ENCODE data around the gene KIF25.

KIF25 gene

DNA sequence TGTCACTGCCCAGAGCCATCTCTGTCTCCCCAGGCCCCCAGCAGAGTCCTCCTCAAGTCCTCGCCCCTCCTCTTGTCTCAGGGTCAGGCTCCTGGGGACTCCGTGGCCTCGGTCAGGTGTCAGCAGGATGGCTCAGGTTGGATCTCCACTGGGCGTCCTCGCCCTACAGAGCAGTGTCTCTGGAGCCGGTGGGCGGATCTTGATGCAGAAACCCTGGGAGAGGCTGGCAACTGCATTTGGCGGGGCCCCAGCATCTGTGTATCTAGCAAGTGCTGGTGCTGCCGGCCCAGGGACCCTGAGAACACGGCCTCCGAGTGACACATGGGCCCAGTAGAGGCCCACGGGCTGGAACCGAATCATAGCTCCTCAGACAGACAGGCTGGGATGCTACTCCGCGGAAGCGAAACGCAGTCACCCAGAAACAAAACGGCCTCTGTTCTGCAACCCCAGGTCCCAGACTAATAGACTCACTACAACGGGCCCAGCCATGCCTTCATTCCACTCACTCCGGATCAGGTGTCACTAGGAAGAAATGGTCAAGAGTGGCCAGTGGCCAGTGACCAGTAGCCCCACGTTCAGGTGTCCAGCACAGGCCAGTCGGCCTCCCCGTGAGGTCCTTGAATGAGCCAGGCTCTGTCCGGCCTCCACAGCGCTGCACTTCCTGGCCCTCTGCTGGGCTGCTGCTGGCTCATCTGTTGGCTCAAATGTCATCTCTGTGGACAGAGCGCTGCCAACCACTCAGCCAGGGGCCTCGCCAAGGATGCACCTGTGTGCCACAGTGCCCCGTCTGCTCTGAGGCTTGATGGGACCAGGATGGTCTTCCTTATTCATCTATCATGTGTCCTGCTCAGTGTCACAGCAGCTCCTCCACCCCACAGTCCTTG is 94.2 kb downstream of the KIF25 start:
- TF ChIP-seq ZFP30 (CRISPR knock-in tag; IDR thresholded peaks at IDR 0.05) (no peak), TSHZ2 (CRISPR knock-in tag; IDR thresholded peaks at IDR 0.05) (no peak), ZNF70 (CRISPR knock-in tag; IDR thresholded peaks at IDR 0.05) (no peak), SNAI2 (CRISPR knock-in tag; IDR thresholded peaks at IDR 0.05) (no peak), GLIS3 (CRISPR knock-in tag; IDR thresholded peaks at IDR 0.05) (no peak), ZFP3 (CRISPR knock-in tag; IDR thresholded peaks at IDR 0.05) (no peak), BACH2 (CRISPR knock-in tag; IDR thresholded peaks at IDR 0.05; ENCODE audit: borderline replicate concordance) (no peak), ZC3H10 (CRISPR knock-in tag; IDR thresholded peaks at IDR 0.05) (no peak), ZNF565 (CRISPR knock-in tag; conservative IDR thresholded peaks at IDR 0.05; ENCODE audit: low read depth) (no peak), ARNTL (CRISPR knock-in tag; IDR thresholded peaks at IDR 0.05; ENCODE audit: borderline replicate concordance, low read depth) (no peak), ZNF8 (CRISPR knock-in tag; IDR thresholded peaks at IDR 0.05) (no peak), ISL1 (CRISPR knock-in tag; IDR thresholded peaks at IDR 0.05) (no peak), PPARA (CRISPR knock-in tag; IDR thresholded peaks at IDR 0.05; ENCODE audit: borderline replicate concordance) (no peak), TOX (CRISPR knock-in tag; IDR thresholded peaks at IDR 0.05; ENCODE audit: borderline replicate concordance) (no peak), POU6F1 (CRISPR knock-in tag; IDR thresholded peaks at IDR 0.05; ENCODE audit: borderline replicate concordance, low read depth) (no peak)
- no peak for ATAC-seq

GRCh38 chr6:168092541-168092940 is 95.1 kb downstream of the KIF25 start:
- TF ChIP-seq ARNTL (CRISPR knock-in tag; IDR thresholded peaks at IDR 0.05; ENCODE audit: borderline replicate concordance, low read depth) (no peak), RARB (CRISPR knock-in tag; IDR thresholded peaks at IDR 0.05) (no peak), ISL1 (CRISPR knock-in tag; IDR thresholded peaks at IDR 0.05) (no peak), TSHZ2 (CRISPR knock-in tag; IDR thresholded peaks at IDR 0.05) (no peak), CSDC2 (CRISPR knock-in tag; IDR thresholded peaks at IDR 0.05) (no peak), PPARA (CRISPR knock-in tag; IDR thresholded peaks at IDR 0.05; ENCODE audit: borderline replicate concordance) (no peak), ZC3H10 (CRISPR knock-in tag; IDR thresholded peaks at IDR 0.05) (no peak), POU6F1 (CRISPR knock-in tag; IDR thresholded peaks at IDR 0.05; ENCODE audit: borderline replicate concordance, low read depth) (no peak), ZNF8 (CRISPR knock-in tag; IDR thresholded peaks at IDR 0.05) (no peak), ZFP3 (CRISPR knock-in tag; IDR thresholded peaks at IDR 0.05) (no peak), ZNF565 (CRISPR knock-in tag; conservative IDR thresholded peaks at IDR 0.05; ENCODE audit: low read depth) (no peak), OSR1 (CRISPR knock-in tag; IDR thresholded peaks at IDR 0.05) (no peak), TCF4 (CRISPR knock-in tag; IDR thresholded peaks at IDR 0.05; ENCODE audit: borderline replicate concordance) (no peak), TOX (CRISPR knock-in tag; IDR thresholded peaks at IDR 0.05; ENCODE audit: borderline replicate concordance) (no peak), ZNF70 (CRISPR knock-in tag; IDR thresholded peaks at IDR 0.05) (no peak), SNAI2 (CRISPR knock-in tag; IDR thresholded peaks at IDR 0.05) (no peak), BACH2 (CRISPR knock-in tag; IDR thresholded peaks at IDR 0.05; ENCODE audit: borderline replicate concordance) (no peak)
- TF ChIP-seq, protein P1, sequence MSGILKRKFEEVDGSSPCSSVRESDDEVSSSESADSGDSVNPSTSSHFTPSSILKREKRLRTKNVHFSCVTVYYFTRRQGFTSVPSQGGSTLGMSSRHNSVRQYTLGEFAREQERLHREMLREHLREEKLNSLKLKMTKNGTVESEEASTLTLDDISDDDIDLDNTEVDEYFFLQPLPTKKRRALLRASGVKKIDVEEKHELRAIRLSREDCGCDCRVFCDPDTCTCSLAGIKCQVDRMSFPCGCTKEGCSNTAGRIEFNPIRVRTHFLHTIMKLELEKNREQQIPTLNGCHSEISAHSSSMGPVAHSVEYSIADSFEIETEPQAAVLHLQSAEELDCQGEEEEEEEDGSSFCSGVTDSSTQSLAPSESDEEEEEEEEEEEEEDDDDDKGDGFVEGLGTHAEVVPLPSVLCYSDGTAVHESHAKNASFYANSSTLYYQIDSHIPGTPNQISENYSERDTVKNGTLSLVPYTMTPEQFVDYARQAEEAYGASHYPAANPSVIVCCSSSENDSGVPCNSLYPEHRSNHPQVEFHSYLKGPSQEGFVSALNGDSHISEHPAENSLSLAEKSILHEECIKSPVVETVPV (CRISPR knock-in tag; IDR thresholded peaks at IDR 0.05): no peak
- TF ChIP-seq, protein P2, sequence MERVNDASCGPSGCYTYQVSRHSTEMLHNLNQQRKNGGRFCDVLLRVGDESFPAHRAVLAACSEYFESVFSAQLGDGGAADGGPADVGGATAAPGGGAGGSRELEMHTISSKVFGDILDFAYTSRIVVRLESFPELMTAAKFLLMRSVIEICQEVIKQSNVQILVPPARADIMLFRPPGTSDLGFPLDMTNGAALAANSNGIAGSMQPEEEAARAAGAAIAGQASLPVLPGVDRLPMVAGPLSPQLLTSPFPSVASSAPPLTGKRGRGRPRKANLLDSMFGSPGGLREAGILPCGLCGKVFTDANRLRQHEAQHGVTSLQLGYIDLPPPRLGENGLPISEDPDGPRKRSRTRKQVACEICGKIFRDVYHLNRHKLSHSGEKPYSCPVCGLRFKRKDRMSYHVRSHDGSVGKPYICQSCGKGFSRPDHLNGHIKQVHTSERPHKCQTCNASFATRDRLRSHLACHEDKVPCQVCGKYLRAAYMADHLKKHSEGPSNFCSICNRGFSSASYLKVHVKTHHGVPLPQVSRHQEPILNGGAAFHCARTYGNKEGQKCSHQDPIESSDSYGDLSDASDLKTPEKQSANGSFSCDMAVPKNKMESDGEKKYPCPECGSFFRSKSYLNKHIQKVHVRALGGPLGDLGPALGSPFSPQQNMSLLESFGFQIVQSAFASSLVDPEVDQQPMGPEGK (CRISPR knock-in tag; IDR thresholded peaks at IDR 0.05; ENCODE audit: borderline replicate concordance): no peak
- no peak for ATAC-seq
